CD4-positive, alpha-beta T cell treated with Interleukin-10 for 1 hour (primary cell): Measurements from ENCODE around the gene ALKBH2.

Source experiments
- DNase-seq: peaks from one replicate; pipeline ENCODE4 v3.0.0-alpha.2; 2020

The ALKBH2 gene

DNA sequence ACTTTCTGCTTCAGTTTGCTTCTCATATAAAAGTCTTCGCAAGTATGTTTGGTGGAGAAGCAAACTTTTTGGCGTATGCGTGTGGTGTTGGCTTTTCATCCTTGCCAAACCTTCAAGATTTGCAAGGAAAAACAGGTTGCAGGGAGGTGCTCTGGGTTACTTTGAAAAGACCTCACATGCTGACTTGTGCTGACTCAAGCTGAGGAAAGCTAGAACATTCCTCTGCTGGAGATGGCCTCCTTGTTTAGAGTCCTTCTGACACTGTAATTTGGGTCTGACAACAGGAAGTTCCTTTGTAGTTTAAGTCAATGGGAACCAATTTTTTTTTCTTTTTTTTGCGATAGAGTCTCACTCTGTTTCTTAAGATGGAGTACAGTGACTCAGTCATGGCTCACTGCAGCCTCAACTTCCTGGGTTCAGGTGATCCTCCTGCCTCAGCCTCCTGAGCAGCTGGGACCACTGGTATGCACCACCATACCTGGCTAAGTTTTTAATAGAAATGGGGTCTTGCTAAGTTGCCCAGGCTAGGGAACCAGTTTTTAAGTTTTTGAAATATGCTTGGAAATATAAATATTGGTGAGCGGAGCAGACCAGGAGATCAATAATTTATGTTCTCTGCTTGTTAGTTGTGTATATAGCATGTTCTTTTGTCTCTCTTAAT, 20.5 kb upstream of the ALKBH2 start:
- no peak for DNase-seq

DNA sequence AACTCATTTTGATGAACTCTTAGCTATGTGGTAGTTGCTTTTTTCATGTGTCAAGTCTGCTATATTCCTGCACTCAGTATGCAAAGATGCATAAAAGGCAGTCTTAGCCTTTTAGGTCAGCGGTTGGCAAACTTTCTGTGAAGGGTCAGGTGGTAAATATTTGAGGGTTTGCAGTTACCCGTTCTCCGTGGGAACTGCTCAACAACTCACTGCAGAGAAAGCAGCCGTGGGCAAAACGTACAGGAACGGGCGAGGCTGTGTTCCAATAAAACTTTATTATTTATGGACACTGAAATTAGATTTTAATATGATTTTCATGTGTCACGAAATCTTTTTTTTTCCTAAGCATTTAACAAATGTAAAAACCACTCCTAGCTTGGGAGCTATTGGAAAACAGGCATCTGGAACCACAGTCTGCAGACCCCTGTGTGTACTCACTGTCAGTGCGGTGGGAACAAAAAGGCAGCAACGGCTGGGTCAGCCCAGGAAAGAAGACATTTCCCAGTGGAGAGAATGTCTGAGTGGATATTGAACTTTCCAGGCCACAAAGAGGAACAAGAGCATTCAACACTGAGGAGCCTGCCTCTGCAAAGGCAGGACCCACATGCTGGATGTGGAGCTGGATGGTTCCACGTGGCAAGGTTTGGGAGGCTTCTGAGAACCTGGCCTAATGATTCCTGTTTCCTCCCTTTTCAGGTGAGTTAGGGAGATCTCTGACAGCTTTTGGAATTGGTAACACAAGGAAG, 19.6 kb upstream of the ALKBH2 start:
- no peak for DNase-seq

DNA sequence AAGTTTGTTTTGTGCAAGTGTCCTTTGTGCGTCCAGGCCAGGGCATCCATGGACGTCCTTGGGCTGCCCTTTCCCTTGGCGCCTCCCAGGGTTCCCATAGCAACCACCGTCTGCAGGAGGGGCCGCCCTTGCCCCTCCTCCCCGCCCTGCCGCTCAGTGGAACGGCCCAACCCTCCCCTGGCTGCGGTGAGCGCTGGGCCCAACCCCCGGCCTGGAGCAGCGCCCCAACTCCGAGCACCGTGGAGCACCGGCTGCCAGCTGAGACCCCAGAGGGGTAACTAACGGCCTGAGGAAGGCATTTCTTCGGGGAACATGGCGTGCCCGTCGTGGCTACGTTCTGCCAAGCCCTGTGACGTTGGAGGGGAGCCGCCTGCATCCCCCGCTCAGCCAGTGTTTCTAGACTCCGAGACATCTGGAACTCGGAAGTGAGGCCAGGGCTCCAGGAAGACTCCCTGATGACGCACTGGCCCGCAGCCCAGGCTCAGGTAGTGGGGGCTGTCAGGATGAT, 17.8 kb upstream of the ALKBH2 start:
- peak; percentile 62 for DNase-seq

DNA sequence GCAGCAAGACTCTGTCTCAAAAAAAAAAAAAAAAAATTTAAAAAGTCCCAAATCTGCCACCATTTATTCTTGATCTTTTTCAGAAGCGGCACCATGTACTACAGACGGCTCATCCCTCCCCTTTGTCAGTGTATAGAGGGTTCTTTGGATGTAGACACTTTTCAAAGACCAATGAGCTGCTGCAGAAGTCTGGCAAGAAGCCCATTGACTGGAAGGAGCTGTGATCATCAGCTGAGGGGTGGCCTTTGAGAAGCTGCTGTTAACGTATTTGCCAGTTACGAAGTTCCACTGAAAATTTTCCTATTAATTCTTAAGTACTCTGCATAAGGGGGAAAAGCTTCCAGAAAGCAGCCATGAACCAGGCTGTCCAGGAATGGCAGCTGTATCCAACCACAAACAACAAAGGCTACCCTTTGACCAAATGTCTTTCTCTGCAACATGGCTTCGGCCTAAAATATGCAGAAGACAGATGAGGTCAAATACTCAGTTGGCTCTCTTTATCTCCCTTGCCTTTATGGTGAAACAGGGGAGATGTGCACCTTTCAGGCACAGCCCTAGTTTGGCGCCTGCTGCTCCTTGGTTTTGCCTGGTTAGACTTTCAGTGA, 16.6 kb upstream of the ALKBH2 start:
- no peak for DNase-seq

DNA sequence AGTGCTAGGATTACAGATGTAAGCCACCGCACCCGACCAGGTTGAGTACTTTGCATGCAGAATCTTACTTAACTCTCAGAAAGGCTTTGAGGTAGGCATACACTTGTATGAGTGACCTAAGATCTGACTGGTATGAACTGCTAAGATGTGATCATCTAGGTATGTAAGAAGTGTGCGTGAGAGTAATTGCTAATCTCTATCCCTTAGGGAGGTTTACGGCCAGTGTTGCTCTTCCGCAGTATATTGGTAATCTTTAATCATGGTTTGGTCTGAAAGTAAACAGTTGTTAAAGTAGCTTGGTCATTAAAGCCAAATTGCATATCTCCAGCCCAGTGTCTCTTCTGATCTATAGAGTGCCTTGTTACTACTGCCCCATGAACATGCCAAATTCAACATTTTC, 11.9 kb upstream of the ALKBH2 start:
- DNase-seq = no peak

DNA sequence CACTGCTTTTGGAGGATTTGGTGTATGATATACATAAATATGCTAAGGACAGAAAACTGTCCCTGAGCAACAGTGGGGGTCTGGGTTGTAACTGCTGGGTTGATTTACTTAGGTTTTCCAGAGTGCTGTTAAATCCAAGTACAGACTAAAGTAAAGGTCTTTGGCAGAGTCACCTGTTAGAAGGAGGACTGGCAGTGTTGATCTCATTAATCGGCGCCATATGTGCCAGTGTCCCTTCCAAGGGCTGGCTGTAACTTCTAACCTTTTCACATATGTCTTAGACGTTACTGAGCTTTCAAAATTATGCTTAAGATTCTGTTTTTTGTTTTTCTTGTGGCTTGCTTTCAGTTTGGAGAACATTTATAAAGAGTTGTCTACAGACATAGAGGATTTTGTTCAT, 9.2 kb upstream of the ALKBH2 start:
- DNase-seq = no peak

DNA sequence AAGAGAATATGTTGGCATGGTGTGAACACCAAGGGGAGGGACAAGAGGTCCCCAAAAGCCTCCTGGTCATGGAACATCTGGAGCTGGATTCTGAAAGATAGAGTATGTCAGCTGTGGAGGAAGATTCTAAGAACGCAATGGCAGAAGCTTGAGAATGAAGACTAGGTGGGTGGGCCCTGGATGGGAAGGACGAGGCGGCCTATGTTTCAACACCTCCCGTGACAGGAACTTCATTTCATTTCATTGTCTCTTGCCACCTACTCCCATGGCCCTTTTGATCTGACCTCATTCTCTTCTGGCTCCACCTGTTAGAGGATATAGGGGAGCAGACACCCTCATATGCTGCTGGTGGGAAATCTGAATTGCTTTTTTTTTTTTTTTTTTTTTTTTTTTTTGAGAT, 7.5 kb upstream of the ALKBH2 start:
- no peak for DNase-seq

DNA sequence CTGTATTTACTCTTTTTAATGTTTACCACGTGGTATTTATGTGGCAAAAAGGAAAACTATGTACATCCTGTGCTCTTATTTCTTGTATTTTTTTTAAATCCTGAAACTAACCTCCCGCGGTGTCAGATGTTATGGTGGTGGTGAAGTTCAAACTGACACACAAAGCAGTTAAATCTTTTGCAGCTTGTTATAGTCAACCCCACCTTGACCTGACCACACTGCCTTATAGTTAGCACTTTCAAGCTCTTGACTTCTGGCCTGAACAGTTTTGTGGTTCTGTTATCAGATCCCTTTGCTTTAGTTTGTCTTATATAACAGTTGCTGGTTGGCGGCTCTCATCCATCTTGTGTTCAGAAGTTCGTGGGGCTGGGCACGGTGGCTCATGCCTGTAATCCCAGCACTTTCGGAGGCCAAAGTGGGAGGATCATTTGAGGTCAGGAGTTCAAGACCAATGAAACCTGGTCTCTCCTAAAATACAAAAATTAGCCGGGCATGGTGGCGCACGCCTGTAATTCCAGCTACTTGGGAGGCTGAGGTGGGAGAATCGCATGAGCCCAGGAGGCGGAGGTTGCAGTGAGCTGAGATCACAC, 6.3 kb upstream of the ALKBH2 start:
- peak; percentile 47 for DNase-seq

DNA sequence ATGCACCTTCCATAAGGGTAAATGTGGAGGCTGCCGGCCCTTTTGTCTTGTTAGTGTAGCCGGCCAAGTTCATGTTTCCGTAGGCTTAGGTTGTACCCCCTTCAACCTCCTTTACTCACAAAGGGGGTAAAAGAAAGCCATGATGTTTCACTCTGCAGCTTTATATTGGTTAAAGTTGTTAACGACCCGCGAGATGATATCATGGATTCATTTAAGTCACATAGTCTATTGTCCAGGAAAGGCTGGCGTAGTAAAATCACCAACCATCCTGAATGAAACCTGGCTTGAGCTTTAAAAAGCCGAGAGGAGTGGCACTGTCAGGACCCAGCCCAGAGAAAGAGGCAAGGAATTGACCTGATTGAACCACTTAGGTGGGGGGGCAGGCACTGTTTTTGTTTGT, 5.4 kb upstream of the ALKBH2 start:
- no peak for DNase-seq

DNA sequence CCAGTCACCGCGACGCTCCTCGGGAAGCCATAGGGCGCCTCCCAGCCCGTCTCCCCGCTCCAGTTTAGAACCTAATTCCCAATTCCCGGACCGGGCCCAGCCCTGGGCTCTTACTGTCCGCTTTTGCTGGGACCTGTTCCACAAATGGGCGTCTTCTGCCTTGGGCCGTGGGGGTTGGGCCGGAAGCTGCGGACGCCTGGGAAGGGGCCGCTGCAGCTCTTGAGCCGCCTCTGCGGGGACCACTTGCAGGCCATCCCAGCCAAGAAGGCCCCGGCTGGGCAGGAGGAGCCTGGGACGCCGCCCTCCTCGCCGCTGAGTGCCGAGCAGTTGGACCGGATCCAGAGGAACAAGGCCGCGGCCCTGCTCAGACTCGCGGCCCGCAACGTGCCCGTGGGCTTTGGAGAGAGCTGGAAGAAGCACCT, 4.9 kb upstream of the ALKBH2 start:
- no peak for DNase-seq

DNA sequence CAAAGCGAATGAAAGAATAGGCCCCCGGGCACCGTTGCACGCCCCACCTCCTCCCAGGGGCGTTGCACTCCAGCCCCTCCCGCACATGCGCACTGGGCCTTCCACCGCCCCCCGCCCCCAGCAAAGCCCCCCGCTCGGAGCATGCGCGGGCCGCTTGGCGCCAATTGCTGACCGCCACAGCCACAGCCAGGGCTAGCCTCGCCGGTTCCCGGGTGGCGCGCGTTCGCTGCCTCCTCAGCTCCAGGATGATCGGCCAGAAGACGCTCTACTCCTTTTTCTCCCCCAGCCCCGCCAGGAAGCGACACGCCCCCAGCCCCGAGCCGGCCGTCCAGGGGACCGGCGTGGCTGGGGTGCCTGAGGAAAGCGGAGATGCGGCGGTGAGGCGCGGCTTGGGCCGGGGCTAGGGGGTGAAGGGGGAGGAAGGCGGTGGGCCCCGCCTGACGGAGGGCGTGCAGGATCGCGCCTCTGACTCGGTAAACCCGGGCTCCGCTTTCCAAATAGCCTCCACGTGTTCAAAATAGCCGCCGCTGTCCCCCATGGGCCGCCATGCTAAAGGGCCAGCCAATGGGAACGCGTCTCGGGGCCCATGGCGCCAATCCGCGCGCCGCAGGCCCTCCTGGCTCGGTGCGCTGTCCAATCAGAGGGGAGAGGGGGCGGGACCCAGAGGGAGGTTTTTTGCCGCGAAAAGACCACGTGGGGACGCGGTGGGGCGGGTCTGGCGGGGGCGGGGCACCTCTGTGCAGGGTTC, 4.3 kb upstream of the ALKBH2 start, which contains the start of gene UNG:
Gene UNG, plus strand, starts transcription at position 163 of the 748 bp plus-strand sequence. Its CDS starts 83 bp downstream, at position 246.
- peak; percentile 97 for DNase-seq

DNA sequence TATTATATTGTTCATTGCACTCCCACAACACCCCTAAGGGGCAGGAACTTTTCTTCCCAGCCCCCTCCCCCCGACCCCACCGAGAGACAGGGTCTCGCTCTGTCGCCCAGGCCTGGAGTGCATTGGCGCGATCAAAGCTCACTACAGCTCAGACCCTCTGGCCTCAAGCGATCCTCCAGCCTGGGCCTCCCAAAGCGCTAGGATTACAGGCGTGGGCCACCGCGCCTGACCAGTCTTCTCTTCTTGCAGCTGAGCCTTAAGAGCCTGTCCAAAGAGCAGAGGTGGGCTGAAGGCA, 3.8 kb upstream of the ALKBH2 start:
- DNase-seq = no peak

DNA sequence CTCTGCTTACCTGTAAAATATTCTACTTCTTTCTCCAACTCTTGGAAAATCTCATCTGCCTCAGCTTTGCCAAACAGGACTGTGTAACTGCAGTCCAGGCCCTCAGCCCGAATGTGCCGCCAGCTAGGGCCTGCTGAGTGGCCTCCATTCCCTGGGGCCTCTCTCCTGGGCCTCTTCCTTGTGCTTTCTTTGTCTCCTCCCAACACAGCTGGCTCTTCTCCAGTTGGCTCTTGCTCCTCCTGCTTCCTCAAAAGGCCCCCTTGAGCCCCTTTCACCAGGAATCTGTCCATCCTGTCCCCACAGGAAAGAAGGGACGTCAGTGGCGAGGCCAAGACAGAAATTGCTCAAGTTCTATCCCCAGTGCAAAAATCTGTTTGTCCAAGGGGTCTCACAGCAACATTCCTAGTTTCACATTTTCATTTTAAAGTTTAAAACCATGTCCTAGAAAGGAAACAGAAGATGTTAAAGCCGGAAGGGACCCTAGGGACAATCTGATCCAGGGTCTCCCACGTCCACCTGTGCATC, 713 bp downstream of the ALKBH2 start:
- DNase-seq = no peak

DNA sequence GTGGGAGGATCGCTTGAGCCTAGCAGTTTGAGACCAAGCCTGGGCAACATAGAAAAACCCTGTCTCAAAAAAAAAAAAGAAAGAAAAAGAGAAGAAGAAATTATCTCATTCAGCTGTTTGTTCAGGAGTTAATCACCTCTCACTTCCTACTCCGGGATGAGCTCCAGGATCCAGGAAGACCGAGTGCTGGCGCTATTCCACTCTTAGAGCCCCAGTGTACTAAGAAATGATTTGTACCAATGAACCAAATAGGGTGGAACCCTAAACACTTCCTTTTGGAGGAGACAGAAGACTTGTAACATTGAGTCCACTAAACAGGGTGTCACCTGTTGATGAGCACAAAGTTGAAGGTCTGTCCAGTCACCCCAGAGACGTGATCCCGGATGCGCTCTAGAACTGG, 3.6 kb downstream of the ALKBH2 start:
- DNase-seq = no peak

DNA sequence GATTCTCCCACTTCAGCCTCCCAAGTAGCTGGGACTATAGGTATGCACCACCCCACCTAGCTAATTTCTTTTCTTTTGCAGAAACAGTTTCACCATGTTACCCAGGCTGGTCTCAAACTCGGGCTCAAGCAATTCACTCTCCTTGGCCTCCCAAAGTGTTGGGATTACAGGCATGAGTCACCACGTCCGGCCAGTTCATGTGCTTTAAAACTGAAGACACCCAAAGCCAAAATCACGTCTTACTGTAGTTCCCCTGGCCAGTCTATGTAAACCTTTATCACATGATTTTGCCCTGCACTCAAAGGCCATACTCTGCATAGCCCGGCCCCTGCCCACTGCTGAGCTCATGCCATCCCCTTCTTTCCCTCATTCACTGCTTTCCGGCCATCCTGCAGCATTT, 4.5 kb downstream of the ALKBH2 start:
- DNase-seq = no peak

DNA sequence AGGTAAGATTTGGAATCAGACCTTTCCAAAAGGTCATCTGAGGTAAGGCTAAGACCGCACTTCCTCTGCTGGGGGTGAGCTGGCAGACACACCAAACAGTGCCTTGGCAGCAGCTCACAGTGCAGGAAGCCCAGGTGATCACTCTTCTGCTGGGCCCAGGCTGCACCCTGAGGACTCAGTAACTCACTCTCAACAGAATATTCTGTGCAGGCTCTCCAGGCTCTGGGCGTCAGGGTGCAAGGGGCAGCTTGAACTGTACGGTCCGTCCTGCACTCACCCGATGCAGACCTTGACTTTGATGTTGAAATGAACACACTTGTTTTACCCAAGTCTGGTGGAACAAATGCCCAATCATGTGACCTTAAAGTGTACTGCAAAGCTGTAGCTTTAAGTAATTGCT, 6.0 kb downstream of the ALKBH2 start:
- no peak for DNase-seq

DNA sequence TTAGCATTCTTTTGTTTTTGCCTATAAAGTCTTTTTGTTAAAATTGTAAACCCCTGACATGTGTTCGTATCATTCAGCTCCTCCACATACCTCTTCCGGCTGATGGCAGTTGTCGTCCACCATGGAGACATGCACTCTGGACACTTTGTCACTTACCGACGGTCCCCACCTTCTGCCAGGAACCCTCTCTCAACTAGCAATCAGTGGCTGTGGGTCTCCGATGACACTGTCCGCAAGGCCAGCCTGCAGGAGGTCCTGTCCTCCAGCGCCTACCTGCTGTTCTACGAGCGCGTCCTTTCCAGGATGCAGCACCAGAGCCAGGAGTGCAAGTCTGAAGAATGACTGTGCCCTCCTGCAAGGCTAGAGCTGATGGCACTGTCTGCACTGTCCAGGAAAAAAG, 7.7 kb downstream of the ALKBH2 start:
- DNase-seq = no peak

DNA sequence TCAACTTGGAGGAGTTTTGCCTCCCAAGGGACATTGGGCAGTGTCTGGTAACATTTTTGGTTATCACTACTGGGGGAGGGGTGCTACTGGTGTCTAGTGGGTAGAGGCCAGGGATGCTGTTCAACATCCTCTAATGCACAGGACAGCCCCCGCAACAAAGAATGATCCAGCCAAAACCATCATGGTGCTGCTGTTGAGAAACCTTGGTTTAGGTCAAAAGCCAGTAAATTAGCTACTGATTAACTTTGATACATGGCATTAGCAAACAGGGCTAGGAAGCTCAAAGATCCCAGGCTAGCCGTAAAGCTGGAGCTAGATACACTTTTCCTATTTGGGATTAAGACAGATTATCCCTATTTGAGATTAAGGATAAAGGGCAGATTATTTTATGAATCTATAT, 8.8 kb downstream of the ALKBH2 start:
- DNase-seq = no peak

DNA sequence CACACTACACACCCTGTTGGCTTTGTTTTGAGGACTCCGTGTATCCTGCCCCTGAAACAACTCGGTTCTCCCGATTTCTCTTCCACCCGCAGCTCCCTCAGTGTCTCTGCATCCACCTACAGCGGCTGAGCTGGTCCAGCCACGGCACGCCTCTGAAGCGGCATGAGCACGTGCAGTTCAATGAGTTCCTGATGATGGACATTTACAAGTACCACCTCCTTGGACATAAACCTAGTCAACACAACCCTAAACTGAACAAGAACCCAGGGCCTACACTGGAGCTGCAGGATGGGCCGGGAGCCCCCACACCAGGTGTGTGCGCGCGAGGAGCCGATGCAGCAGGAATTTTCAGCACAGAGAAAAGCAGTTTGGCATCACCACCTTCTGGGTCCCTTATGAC, 10.5 kb downstream of the ALKBH2 start:
- DNase-seq = no peak

DNA sequence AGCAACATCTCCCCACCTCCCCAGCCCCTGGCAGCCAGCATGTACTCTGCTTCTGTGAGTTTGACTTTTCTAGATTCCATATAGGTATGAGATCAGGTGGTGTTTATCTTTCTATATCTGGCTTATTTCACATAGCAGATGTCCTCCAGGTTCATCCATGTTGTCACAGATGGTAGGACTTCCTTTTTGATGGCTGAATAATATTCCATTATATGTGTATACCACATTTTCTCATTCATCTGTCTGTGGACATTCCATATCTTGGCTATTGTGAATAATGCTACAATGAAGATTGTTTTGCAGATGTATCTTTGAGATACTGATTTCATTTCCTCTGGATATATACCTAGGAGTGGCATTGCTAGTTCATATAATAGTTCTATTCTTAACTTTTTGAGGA, 18.4 kb downstream of the ALKBH2 start:
- DNase-seq = no peak

DNA sequence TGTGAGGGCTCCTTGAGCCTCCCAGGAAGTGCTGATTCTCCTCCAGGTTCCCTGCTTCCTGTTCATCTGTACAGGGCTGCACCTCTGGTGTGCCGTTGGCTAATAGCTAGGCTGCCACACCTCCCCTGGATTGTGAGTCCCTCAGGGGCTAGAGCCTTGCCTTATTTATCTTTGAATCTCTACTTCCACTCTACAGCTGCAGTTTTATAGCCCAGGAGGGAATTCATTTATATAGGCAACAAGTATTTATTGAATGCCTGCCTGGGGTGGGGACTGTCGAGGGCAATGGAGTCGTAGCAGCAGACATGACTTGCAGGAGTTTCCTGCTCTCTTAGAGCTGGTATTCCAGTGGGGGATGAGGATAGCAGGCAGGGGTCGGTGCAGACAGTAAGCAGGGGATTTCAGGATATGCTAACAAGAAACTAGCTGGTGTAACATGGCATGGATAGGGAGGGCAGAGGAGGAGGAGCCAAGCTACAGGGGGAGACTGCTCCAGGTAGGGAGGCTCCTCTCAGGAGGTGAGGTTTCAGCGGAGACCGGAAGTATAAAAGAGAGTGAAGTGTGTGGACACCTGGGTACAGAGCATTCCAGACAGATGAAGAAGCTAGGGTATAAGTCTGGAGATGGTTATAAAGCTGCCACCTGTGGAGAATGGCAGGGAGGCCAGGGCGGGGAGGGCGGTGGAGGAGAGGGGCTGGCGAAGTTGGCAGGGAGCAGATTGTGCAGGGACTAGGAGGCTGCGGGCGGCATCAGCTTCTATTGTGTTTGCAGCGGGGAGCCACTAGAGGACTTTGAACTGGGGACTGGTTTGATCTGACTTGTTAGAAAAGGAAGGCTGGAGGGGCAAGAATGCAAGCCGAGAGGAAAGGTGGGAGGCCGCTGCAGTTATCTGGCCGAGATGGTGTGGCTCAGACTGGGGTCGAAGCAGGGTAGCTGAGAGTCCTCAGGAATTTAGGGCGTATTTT, 23.7 kb downstream of the ALKBH2 start:
- no peak for DNase-seq

DNA sequence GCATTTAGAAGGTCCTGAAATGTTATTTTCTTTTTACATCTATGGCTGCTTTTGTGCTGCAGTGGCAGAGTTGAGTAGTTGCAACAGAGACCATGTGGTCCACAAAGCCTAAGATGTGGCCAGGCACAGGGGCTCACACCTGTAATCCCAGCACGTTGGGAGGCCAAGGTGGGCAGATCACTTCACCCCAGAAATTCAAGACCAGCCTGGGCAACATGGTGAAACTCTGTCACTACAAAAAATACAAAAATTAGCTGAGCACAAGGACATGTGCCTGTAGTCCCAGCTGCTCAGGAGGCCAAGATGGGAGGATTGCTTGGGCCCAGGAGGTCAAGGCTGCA, 27.4 kb downstream of the ALKBH2 start:
- no peak for DNase-seq
